AG10803 (cell line): ENCODE measurements around the gene CS.
A peak's percentile ranks its signal among the peaks of the same experiment; 100 is the strongest.
"Not testable (repeated sequence)": the region's sequence is repeated elsewhere in the genome, so short reads cannot be mapped to it uniquely, and the experiment has no call there.

Experiments
- DNase-seq: peaks from one replicate; pipeline ENCODE4 v3.0.0; 2010; ENCODE audit warnings: low read depth
- H3K4me3 ChIP-seq: 2 replicates; pipeline ENCODE4 v1.5.1; 2011; ENCODE audit warnings: mild to moderate bottlenecking, low read length, control low read depth
- TF ChIP-seq, protein P1 (sequence below): conservative IDR thresholded peaks from 2 replicates; pipeline ENCODE4 v1.5.1; 2011; ENCODE audit warnings: mild to moderate bottlenecking, low read length, control low read depth, inconsistent platforms

CS gene

DNA sequence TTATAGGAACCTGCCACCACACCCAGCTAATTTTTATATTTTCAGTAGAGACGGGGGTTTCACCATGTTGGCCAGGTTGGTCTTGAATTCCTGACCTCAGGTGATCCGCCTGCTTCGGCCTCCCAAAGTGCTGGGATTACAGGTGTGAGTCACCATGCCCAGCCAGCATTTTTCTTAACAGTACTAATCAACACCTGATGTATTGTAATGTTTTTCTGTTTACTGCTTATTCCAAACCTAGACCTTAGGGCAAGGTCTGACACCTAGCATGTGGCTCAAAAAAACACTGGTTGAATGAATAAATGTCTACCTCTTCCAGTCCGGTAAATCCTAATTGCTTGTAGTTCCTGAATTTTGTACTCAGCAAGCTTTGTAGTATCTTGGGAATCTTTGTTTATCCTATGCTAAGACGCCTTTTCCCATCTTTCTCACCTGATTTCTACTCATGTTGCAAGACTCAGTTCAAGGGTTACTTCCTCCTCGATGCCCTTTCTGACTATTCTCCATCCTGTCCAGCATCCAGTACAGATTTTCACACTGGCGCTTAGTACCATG is 30.9 kb upstream of the CS start:
- H3K4me3 ChIP-seq: no peak overlapping the region
- TF ChIP-seq, protein P1, sequence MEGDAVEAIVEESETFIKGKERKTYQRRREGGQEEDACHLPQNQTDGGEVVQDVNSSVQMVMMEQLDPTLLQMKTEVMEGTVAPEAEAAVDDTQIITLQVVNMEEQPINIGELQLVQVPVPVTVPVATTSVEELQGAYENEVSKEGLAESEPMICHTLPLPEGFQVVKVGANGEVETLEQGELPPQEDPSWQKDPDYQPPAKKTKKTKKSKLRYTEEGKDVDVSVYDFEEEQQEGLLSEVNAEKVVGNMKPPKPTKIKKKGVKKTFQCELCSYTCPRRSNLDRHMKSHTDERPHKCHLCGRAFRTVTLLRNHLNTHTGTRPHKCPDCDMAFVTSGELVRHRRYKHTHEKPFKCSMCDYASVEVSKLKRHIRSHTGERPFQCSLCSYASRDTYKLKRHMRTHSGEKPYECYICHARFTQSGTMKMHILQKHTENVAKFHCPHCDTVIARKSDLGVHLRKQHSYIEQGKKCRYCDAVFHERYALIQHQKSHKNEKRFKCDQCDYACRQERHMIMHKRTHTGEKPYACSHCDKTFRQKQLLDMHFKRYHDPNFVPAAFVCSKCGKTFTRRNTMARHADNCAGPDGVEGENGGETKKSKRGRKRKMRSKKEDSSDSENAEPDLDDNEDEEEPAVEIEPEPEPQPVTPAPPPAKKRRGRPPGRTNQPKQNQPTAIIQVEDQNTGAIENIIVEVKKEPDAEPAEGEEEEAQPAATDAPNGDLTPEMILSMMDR: no peak
- DNase-seq: no peak

DNA sequence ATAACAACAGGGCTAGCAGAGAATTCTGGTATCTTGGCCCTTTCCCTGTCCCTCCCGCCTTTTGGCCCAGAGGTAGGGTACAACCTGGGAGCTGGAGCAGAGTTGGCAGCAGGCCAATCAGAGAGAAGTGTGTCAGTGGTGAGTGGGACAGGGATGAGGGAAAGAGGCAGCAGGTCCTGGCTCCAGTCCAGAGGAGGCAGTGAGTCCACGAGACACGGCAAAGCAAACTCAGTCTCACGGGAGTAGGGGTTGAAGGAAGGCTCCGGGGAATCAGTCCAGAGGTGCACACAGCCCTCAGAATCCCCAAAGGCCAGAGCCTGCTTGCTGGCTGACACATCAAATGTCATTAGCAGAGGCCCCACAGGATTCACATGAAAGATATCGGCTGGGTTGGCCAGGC is 26.4 kb upstream of the CS start:
- no peak overlapping the region for H3K4me3 ChIP-seq
- DNase-seq: no peak
- TF ChIP-seq, protein P1: no peak

DNA sequence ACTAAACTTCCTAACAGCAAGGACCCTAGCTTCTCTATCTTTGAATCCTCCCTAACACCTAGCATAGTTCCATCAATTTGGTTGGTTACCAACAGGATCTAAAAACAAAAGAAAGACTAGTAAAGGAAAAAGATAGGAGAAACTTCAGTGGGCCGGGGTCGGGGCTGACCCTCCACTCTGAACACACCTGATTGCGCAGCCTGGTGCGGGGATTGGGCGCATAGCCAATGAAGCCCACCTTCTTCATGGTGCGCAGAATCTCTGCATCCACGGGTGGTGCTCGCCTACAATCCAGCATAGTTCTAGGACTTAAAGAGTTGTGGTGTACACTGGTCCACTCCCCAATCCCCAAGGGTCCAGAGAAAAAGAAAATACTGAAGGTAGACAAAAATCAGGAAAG is 26.0 kb upstream of the CS start:
- no peak overlapping the region for H3K4me3 ChIP-seq
- TF ChIP-seq, protein P1: no peak
- DNase-seq: no peak

DNA sequence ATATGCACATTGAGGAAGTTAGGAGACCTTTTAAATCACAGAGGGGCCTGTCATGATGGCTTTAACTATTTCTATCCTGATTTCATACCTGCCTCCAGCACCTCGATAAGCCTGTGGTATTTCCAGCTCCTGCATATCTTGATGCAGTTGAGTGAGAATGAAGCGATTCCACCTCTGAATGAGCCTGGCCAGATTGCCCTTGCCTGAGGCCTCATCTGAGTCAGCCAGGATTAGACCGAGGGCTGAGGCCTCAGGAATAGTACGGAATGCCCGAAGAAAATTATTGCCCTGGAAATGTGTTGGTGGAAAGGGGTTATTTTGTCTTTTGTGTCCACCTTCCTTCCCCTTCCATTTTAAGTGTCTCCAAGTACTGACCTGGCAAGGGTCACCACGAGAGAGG is 24.1 kb upstream of the CS start:
- no peak for DNase-seq
- TF ChIP-seq, protein P1: no peak
- H3K4me3 ChIP-seq: no peak overlapping the region

DNA sequence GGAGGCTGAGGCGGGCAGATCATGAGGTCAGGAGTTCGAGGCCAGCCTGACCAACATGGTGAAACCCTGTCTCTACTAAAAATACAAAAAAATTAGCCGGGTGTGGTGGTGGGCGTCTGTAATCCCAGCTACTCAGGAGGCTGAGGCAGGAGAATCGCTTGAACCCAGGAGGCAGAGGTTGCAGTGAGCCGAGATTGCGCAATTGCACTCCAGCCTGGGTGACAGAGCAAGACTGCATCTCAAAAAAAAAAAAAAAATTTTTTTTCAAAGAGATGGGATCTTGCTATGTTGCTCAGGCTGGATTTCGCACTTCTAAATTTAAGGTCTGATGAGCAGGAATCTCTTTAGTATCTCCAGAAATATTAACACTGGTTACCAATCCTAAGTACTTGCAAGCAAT is 21.5 kb upstream of the CS start:
- H3K4me3 ChIP-seq, DNase-seq: not testable (repeated sequence)

DNA sequence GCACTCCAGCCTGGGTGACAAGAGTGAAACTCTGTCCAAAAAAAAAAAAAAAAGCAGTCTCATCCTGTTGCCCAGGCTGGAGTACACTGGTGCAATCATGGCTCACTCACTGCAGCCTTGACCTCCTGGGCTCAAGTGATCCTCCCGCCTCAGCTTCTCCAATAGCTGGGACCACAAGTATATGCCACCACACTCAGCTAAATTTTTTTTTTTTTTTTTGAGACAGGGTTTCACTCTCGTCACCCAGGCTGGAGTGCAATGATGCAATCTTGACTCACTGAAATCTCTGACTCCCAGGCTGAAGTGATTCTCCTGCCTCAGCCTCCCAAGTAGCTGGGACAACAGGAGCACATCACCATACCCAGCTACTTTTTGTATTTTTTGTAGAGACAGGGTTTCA is 20.9 kb upstream of the CS start:
- no peak overlapping the region for H3K4me3 ChIP-seq
- peak; percentile 11 for DNase-seq
- TF ChIP-seq, protein P1: no peak

DNA sequence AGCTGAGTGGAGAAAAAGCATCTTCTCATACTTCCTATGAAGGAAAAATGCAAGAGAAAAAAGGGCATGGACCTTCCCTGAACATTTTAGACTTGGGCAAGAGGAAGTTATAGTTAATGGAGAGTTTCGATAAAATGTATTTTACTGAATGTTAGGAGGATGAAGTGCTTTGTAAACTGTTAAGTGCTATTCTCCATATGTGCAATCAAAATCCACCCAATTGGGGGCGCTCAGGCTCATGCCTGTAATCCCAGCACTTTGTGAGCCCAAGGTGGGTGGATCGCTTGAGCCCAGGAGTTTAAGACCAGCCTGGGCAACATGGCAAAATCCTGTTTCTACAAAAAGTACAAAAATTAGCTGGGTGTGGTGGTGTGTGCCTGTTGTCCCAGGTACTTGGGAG is 17.5 kb upstream of the CS start:
- no peak for DNase-seq
- TF ChIP-seq, protein P1: no peak
- H3K4me3 ChIP-seq: no peak overlapping the region
